Spinal cord (tissue), 10 donors: ENCODE results near the gene AGBL4. TPM values are rescaled to one million over a fixed set of nuclear protein-coding genes. Genes with fewer than 3 reads are reported as not detected.

Experiments
- DNase-seq, 6 donors: peaks; one replicate each; pipeline versions ENCODE4 v3.0.0 to v3.0.0-alpha.2; 2013 to 2015; ENCODE audit warnings: low spot score in 6 of 6, low read depth in 4 of 6
- H3K27ac ChIP-seq: one replicate; pipeline ENCODE4 v1.5.1; 2013; ENCODE audit warnings: low read depth, low read length, control low read depth
- H3K27me3 ChIP-seq: one replicate; pipeline ENCODE4 v1.6.1; 2013; ENCODE audit warnings: low read length; ENCODE audit not compliant: control insufficient read depth, insufficient read depth
- H3K36me3 ChIP-seq: one replicate; pipeline ENCODE4 v1.6.1; 2013; ENCODE audit warnings: low read length; ENCODE audit not compliant: control insufficient read depth, insufficient read depth
- H3K4me1 ChIP-seq: one replicate; pipeline ENCODE4 v1.6.1; 2013; ENCODE audit warnings: low read length; ENCODE audit not compliant: control insufficient read depth, insufficient read depth
- H3K4me3 ChIP-seq: one replicate; pipeline ENCODE4 v1.5.1; 2013; ENCODE audit warnings: low read depth, low read length, control low read depth
- H3K9me3 ChIP-seq: one replicate; pipeline ENCODE4 v1.6.1; 2013; ENCODE audit warnings: low read length; ENCODE audit not compliant: control insufficient read depth, insufficient read depth
- WGBS: methylation state at CpG from one replicate; pipeline ENCODE4 v1.1.5; 2013; ENCODE audit warnings: missing lambda C conversion rate; ENCODE audit not compliant: insufficient coverage; 5-methylcytosine and 5-hydroxymethylcytosine counted together
- polyA plus RNA-seq, 2 donors: library from polyadenylated mRNA; unstranded; fragments of 120-200 nt; gene quantifications; one replicate each; pipeline ENCODE4 v1.2.1, GENCODE V29; 2013; ENCODE audit not compliant: insufficient read length in 2 of 2
- total RNA-seq, 2 donors: library from RNA; depleted of rRNA in 1 of 2; stranded (reverse); fragments of 120-200 nt in 1 of 2; fragments of >200 nt in 1 of 2; gene quantifications; one replicate each; pipeline versions ENCODE4 v1.2.3 to v1.2.4, GENCODE V29; 2013 to 2014
- donor health status: healthy.

AGBL4 gene
- total and polyA plus RNA-seq, 4 donors = 3.8 to 6.8 (median 4.7) TPM

GRCh38 chr1:48640836-48641492 lies 1382.8 kb downstream of the AGBL4 start:
- Histone ChIP-seq H3K27ac (no peak overlapping the region), H3K36me3 (no peaks in the 10 kb centered on the region), H3K9me3 (no peaks in the 10 kb centered on the region), H3K4me1 (peaks cover 3% of the 10 kb centered on the region), H3K4me3 (no peak overlapping the region), H3K27me3 (no peaks in the 10 kb centered on the region)
- DNase-seq = no peak
- 100% methylated on average over 2 of the region's 5 CpGs for WGBS

- 100% methylated on average over 1 of the region's 3 CpGs for WGBS
- Histone ChIP-seq H3K9me3 (no peaks in the 10 kb centered on the region), H3K4me3 (no peak overlapping the region), H3K4me1 (peaks cover 6% of the 10 kb centered on the region), H3K36me3 (no peaks in the 10 kb centered on the region), H3K27ac (no peak overlapping the region), H3K27me3 (no peaks in the 10 kb centered on the region)
- DNase-seq = no peak
Measured at GRCh38 chr1:48629867-48630266, 1393.9 kb downstream of the AGBL4 start.

GRCh38 chr1:48627486-48627885 lies 1396.3 kb downstream of the AGBL4 start:
- H3K4me1 ChIP-seq = peaks cover 6% of the 10 kb centered on the region
- H3K9me3 ChIP-seq = no peaks in the 10 kb centered on the region
- H3K27me3 ChIP-seq = no peaks in the 10 kb centered on the region
- no peak overlapping the region for H3K4me3 ChIP-seq
- no peaks in the 10 kb centered on the region for H3K36me3 ChIP-seq
- no peak overlapping the region for H3K27ac ChIP-seq
- DNase-seq = peak in 2 of 6 donors; percentile 81 to 91
- WGBS = 5% methylated on average over 5 of the region's 5 CpGs

- DNase-seq = peak in 2 of 6 donors; percentile 26 to 86
- Histone ChIP-seq H3K4me1 (no peaks in the 10 kb centered on the region), H3K27ac (no peak overlapping the region), H3K9me3 (no peaks in the 10 kb centered on the region), H3K4me3 (no peak overlapping the region), H3K27me3 (no peaks in the 10 kb centered on the region), H3K36me3 (no peaks in the 10 kb centered on the region)
- 43% methylated on average over 8 of the region's 9 CpGs for WGBS
Measured at GRCh38 chr1:48619539-48619938, 1404.2 kb downstream of the AGBL4 start.

- WGBS = 81% methylated on average over 2 of the region's 3 CpGs
- H3K36me3 ChIP-seq = no peaks in the 10 kb centered on the region
- H3K27ac ChIP-seq = no peak overlapping the region
- no peaks in the 10 kb centered on the region for H3K4me1 ChIP-seq
- no peak for DNase-seq
- H3K4me3 ChIP-seq = no peak overlapping the region
- H3K27me3 ChIP-seq = no peaks in the 10 kb centered on the region
- H3K9me3 ChIP-seq = no peaks in the 10 kb centered on the region
Measured at GRCh38 chr1:48617252-48617651, 1406.5 kb downstream of the AGBL4 start.

- no peaks in the 10 kb centered on the region for H3K4me1 ChIP-seq
- no peaks in the 10 kb centered on the region for H3K9me3 ChIP-seq
- H3K4me3 ChIP-seq = no peak overlapping the region
- no peaks in the 10 kb centered on the region for H3K27me3 ChIP-seq
- H3K27ac ChIP-seq = no peak overlapping the region
- no peak for DNase-seq
- H3K36me3 ChIP-seq = no peaks in the 10 kb centered on the region
- WGBS = no CpG with 5 or more reads among the region's 2 CpGs
Measured at GRCh38 chr1:48616710-48617109, 1407.0 kb downstream of the AGBL4 start.

- Histone ChIP-seq H3K36me3 (no peaks in the 10 kb centered on the region), H3K27ac (no peak overlapping the region), H3K4me1 (peaks cover 12% of the 10 kb centered on the region), H3K27me3 (no peaks in the 10 kb centered on the region), H3K9me3 (no peaks in the 10 kb centered on the region), H3K4me3 (no peak overlapping the region)
- no CpG with 5 or more reads among the region's 2 CpGs for WGBS
- peak in 1 of 6 donors; percentile 50 for DNase-seq
Measured at GRCh38 chr1:48611841-48612240, 1411.9 kb downstream of the AGBL4 start.

GRCh38 chr1:48610628-48611542 lies 1412.9 kb downstream of the AGBL4 start:
- peak; percentile 58 to 96 (median 74) for DNase-seq
- H3K36me3 ChIP-seq = no peaks in the 10 kb centered on the region
- no peaks in the 10 kb centered on the region for H3K27me3 ChIP-seq
- WGBS = 31% methylated on average over 3 of the region's 3 CpGs
- H3K9me3 ChIP-seq = no peaks in the 10 kb centered on the region
- H3K27ac ChIP-seq = peak overlapping the region; percentile 79
- H3K4me1 ChIP-seq = peaks cover 12% of the 10 kb centered on the region
- H3K4me3 ChIP-seq = no peak overlapping the region

GRCh38 chr1:48608882-48609281 lies 1414.9 kb downstream of the AGBL4 start:
- Histone ChIP-seq H3K27ac (no peak overlapping the region), H3K36me3 (no peaks in the 10 kb centered on the region), H3K4me3 (no peak overlapping the region), H3K9me3 (no peaks in the 10 kb centered on the region), H3K27me3 (no peaks in the 10 kb centered on the region), H3K4me1 (peaks cover 12% of the 10 kb centered on the region)
- no peak for DNase-seq
- 89% methylated on average over 3 of the region's 4 CpGs for WGBS
